DMS53 treated with DMSO at 0.1 percent for 48 hours (cell line): ENCODE results near the gene SORBS1.
"Not testable (repeated sequence)": the region's sequence is repeated elsewhere in the genome, so short reads cannot be mapped to it uniquely, and the experiment has no call there.

Experiments
- DNase-seq: peaks from one replicate; lab custom pipeline; 2025; ENCODE audit not compliant: unreplicated experiment; lab: John Stamatoyannopoulos, UW

SORBS1 gene

GRCh38 chr10:95496246-95496911, 64.8 kb downstream of the SORBS1 start:
- DNase-seq, result no peak

GRCh38 chr10:95493862-95494261, 67.3 kb downstream of the SORBS1 start:
- DNase-seq, result no peak

GRCh38 chr10:95487994-95488393, 73.2 kb downstream of the SORBS1 start:
- no peak for DNase-seq

GRCh38 chr10:95485056-95485844, 75.9 kb downstream of the SORBS1 start:
- DNase-seq, result no peak

- DNase-seq, result no peak
Observed at GRCh38 chr10:95482501-95483233, 78.5 kb downstream of the SORBS1 start.

GRCh38 chr10:95480901-95481491, 80.2 kb downstream of the SORBS1 start:
- DNase-seq, result no peak

GRCh38 chr10:95480102-95480900, 80.9 kb downstream of the SORBS1 start:
- DNase-seq, result no peak

DNA sequence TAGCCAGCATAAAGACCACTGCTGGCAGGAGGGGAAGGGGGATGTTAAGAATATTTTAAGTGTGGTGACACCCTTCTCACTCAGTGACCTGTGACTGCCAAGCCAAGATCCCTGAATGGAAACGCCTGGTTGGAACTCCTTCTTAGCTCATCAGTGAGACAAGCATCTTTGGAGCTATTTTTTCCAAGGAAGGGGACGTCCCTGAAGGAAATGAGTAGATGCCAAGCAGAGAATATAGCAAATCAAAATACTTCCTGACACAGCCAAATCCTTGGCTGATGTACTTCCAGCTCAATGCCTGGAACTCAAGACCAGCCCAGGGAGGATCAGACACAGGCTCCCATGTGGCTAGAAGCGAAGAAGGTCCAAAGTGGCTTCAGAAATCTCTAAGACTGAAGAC, 82.2 kb downstream of the SORBS1 start:
- DNase-seq, result no peak

DNA sequence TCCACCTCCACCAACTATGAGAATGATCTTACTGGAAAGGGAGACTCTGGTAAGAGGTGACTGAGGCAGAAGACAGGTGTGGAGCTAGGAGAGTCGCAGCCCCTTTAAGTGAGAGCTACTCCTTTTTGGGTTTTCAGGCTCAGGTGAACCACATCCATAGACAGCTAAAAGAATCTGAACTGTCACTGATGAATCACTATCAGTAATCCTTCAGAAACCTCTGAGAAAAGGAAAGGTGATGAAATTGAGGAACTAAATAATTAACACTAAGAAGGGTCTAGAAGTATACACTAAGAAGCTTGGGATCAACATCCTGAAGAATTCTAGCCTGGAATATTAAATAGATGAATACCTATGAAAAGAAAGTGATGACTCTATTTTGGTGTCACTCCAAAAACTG, 83.0 kb downstream of the SORBS1 start:
- no peak for DNase-seq

GRCh38 chr10:95477175-95477520, 84.0 kb downstream of the SORBS1 start:
- DNase-seq, result no peak

- DNase-seq, result no peak
Observed at GRCh38 chr10:95476469-95477174, 84.5 kb downstream of the SORBS1 start.

DNA sequence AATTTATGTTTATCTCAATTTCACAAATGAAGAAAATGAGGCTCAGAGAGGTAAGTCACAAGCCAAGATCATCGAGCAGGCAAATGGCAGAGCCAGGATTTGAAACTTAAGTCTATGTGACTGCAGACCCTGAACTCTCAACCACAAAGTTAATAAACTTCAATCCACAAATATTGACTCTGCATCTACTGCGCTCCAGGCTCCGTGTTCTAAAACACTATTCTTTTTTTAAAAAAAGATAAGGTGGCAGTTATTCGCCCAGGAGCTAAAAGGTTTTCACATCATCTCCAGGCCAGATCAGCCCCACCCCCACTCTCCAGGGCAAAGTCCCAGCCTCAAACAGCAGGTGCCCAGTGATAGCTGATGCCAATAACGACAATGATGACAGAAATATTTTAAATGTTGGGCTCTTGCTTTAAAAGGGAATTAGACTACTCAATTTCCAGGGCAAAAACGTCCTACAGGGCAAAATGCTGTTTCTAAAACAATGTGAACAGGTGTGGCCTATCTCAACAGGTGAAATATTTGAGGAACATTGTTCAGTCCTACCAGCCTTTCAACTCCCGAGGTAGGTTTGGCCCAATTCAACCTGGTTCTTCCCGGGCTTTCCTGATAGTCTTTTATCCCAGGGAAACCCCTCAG, 85.2 kb downstream of the SORBS1 start:
- DNase-seq, result no peak

- no peak for DNase-seq
Observed at GRCh38 chr10:95475003-95475383, 86.2 kb downstream of the SORBS1 start.

DNA sequence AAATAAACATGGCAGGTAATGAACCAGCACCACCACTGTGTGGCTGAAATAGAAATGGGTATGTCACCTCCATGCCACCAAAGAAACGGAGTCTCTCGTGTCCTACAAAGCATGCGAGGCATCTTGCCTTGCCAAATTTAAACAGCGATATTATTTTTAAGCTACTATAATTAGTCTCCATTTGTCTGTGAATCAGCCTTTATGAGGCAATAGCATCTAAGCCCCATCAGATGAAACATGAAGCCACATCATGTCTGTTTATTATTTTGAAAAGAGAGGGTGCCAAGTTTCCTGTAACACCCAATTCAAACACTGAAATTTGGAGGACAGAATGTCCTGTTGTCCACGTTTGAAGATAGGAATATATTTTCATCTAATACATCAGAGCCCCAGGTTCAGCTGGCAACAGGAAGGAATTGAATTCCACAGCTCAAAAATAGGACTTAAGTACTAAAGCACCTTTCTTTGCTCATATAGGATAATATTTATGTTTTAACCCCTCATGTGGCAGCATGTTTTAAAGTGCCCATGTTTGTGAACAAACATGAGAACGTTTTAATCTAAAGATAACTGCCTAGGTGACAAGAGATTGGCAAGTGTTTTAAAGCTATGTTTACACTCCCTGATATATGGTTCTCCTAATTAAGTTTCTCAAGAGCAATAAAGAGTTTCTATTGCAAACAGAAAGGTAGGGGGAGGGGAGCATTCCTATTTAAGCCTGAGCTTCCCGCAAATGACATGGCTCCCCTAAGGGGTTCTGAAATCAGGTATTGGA, 86.8 kb downstream of the SORBS1 start:
- DNase-seq, result no peak

DNA sequence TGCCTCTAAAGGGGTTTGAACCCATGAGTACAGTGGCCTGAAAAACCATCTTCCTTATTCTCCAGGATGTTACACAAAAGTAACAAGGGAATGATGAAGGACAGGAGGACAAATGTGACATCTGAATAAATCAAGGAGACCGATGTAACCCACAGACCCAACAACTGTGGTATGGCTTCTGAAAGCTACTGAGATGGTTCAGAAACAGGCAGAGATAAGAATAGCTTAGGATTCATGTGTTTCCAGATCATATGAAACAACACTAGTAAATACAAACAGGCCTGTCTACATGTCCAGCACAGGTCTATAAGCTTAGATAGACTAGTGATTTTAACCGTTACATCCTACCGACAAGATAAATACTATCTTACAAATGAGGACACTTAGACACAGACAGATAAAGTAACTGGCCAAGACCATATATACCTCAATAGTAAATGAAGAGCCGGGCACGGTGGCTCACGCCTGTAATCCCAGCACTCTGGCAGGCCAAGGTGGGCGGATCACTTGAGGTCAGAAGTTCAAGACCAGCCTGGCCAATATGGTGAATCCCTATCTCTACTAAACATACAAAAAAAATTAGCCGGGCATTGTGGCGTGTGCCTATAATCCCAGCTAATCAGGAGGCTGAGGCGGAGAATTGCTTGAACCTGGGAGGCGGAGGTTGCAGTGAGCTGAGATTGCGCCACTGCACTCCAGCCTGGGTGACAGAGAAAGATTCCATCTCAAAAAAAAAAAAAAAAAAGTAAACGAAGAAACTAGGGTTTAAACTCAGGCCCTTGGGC, 88.7 kb downstream of the SORBS1 start:
- DNase-seq, result no peak

- DNase-seq, result no peak
Observed at GRCh38 chr10:95469676-95470075, 91.5 kb downstream of the SORBS1 start.

- no peak for DNase-seq
Observed at GRCh38 chr10:95469251-95469650, 91.9 kb downstream of the SORBS1 start.

DNA sequence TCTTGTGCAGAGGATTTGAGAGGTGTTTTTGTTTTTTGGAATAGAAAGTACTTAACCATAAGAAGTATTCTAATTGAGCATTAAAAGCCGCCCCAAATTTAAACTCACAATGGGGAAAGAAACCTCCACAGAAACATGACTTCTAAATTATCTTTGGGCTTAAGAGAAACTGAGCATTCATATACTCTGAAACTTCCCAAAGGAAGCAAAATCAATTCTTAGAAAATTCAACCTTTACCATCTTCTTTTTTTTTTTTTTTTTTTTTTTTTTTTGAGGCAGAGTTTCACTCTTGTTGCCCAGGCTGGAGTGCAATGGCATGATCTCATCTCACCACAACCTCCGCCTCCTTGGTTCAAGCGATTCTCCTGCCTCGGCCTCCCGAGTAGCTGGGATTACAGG, 93.5 kb downstream of the SORBS1 start:
- not testable (repeated sequence) for DNase-seq
